OCI-LY7 (cell line): ENCODE data around the gene ZNF436. TPM values are rescaled to one million over a fixed set of nuclear protein-coding genes. Genes with fewer than 3 reads are reported as not detected.

Experiments used
- BruUV-seq: library from RNA; stranded (reverse); fragments of 400-500 nt; replicated peaks from 2 replicates; lab custom pipeline; 2021; lab: Mats Ljungman, UMichigan
- CTCF ChIA-PET: fragments of 300-600 bp; sonication (Branson Sonifier 250); formaldehyde crosslinking; loops from one replicate; lab custom pipeline; 2022; ENCODE audit warnings: antibody characterized with exemption; ENCODE audit not compliant: unreplicated experiment; lab: Charles Lee
- POLR2A ChIA-PET: fragments of 300-600 bp; sonication (Branson Sonifier 250); formaldehyde crosslinking; loops from one replicate; lab custom pipeline; 2022; ENCODE audit warnings: antibody characterized with exemption; lab: Charles Lee
- DNase-seq: peaks from one replicate; pipeline ENCODE4 v3.0.0-alpha.2; 2015; ENCODE audit warnings: low spot score
- H2AFZ ChIP-seq: fragments of 200-600 bp; sonication (generic), shearing (Covaris generic); 2 replicates; pipeline ENCODE4 v1.6.1; 2014; ENCODE audit warnings: mild to moderate bottlenecking, antibody characterized with exemption, low read length, moderate library complexity
- H3K27ac ChIP-seq: fragments of 200-600 bp; sonication (generic); 2 replicates; pipeline ENCODE4 v1.5.1; 2014; ENCODE audit warnings: mixed run types, low read depth, mild to moderate bottlenecking, moderate library complexity, low read length, inconsistent platforms; ENCODE audit not compliant: poor library complexity, severe bottlenecking
- H3K36me3 ChIP-seq: fragments of 200-600 bp; sonication (generic); 2 replicates; pipeline ENCODE4 v1.6.1; 2014; ENCODE audit warnings: mild to moderate bottlenecking, antibody characterized with exemption, low read length, moderate library complexity, mixed read lengths; ENCODE audit not compliant: insufficient read depth
- H3K4me1 ChIP-seq: fragments of 200-600 bp; sonication (generic); 2 replicates; pipeline ENCODE4 v1.5.1; 2014; ENCODE audit warnings: mild to moderate bottlenecking, low read length; ENCODE audit not compliant: insufficient read depth, poor library complexity, severe bottlenecking
- H3K4me2 ChIP-seq: fragments of 200-600 bp; sonication (generic); 2 replicates; pipeline ENCODE4 v1.6.1; 2014; ENCODE audit warnings: mild to moderate bottlenecking, low read length
- H3K4me3 ChIP-seq: fragments of 200-600 bp; sonication (generic); 2 replicates; pipeline ENCODE4 v1.5.1; 2014; ENCODE audit warnings: mild to moderate bottlenecking, low read depth, low read length; ENCODE audit not compliant: poor library complexity, severe bottlenecking
- H3K79me2 ChIP-seq: fragments of 200-600 bp; sonication (generic); 2 replicates; pipeline ENCODE4 v1.6.1; 2016; ENCODE audit warnings: low read depth, mild to moderate bottlenecking, low read length, moderate library complexity, mixed read lengths; ENCODE audit not compliant: insufficient read depth
- H3K9me2 ChIP-seq: fragments of 200-600 bp; sonication (generic); 2 replicates; pipeline ENCODE4 v1.6.1; 2016; ENCODE audit warnings: mild to moderate bottlenecking, low read length, mixed read lengths; ENCODE audit not compliant: insufficient read depth
- H3K9me3 ChIP-seq: fragments of 200-600 bp; sonication (generic); 2 replicates; pipeline ENCODE4 v1.6.1; 2014; ENCODE audit warnings: mild to moderate bottlenecking, mixed run types, low read length, mixed read lengths
- H4K20me1 ChIP-seq: fragments of 200-600 bp; sonication (generic); 2 replicates; pipeline ENCODE4 v1.6.1; 2014; ENCODE audit warnings: mild to moderate bottlenecking, antibody characterized with exemption, low read length, moderate library complexity, mixed read lengths; ENCODE audit not compliant: insufficient read depth
- CTCF ChIP-seq: fragments of 200-600 bp; sonication (generic); conservative IDR thresholded peaks from 2 replicates; pipeline ENCODE4 v1.5.1; 2014; ENCODE audit warnings: mild to moderate bottlenecking, antibody characterized with exemption, low read length, moderate library complexity, mixed read lengths
- EZH2phosphoT487 ChIP-seq: fragments of 200-600 bp; sonication (generic); IDR thresholded peaks from 2 replicates; pipeline ENCODE4 v1.6.1; 2018; ENCODE audit warnings: low read depth, borderline replicate concordance, mild to moderate bottlenecking, mixed run types, antibody characterized with exemption, low read length, moderate library complexity, mixed read lengths
- intact Hi-C: fragments of 100-400 bp; cut with micrococcal nuclease; formaldehyde crosslinking; loops from one replicate; pipeline ENCODE4 v1.10.0; 2022; ENCODE audit not compliant: unreplicated experiment
- total RNA-seq, 2 experiments: library from RNA; depleted of rRNA in 1 of 2; stranded (reverse); fragments of >200 nt in 1 of 2; shearing (Covaris generic) in 1 of 2; gene quantifications; 2 replicates each; pipeline ENCODE4 v1.2.3, GENCODE V29; 2014 to 2022

Gene ZNF436
- total RNA-seq, 2 experiments from 2014 or later: 5.0 to 7.6 TPM

- no TSS peak for BruUV-seq
Measured at GRCh38 chr1:23385119-23385621, 15.5 kb upstream of the ZNF436 start.

GRCh38 chr1:23384312-23385058 lies 14.8 kb upstream of the ZNF436 start:
- Histone ChIP-seq H3K9me3 (no peaks in the 10 kb centered on the region), H3K4me2 (no peak overlapping the region), H2AFZ (no peak overlapping the region), H4K20me1 (no peaks in the 10 kb centered on the region), H3K4me3 (no peak overlapping the region), H3K27ac (no peak overlapping the region), H3K36me3 (no peaks in the 10 kb centered on the region), H3K79me2 (no peaks in the 10 kb centered on the region), H3K4me1 (peaks cover 4% of the 10 kb centered on the region), H3K9me2 (no peaks in the 10 kb centered on the region)
- intact Hi-C loops: no loop called here
- CTCF ChIA-PET: no interaction called here
- no peak for DNase-seq
- POLR2A ChIA-PET: interaction anchor here (0.7 kb wide), 2 partner anchors 30 to 117 kb away, joined by 4 to 5 read pairs; no protein-coding TSS in a partner anchor
- no peak for TF ChIP-seq CTCF
- TF ChIP-seq EZH2phosphoT487: no peak
- BruUV-seq: no TSS peak

More at GRCh38 chr1:23385119-23385621, 15.5 kb upstream of the ZNF436 start:
- H3K36me3 ChIP-seq: no peaks in the 10 kb centered on the region
- no peaks in the 10 kb centered on the region for H4K20me1 ChIP-seq
- ChIA-PET POLR2A (interaction anchor here (0.7 kb wide), 2 partner anchors 31 to 116 kb away, joined by 4 to 5 read pairs; no protein-coding TSS in a partner anchor), CTCF (no interaction called here)
- H2AFZ ChIP-seq: no peak overlapping the region
- TF ChIP-seq EZH2phosphoT487 (no peak), CTCF (no peak)
- H3K4me2 ChIP-seq: no peak overlapping the region
- H3K4me1 ChIP-seq: peaks cover 4% of the 10 kb centered on the region
- no peaks in the 10 kb centered on the region for H3K79me2 ChIP-seq
- no peak for DNase-seq
- H3K9me3 ChIP-seq: no peaks in the 10 kb centered on the region
- intact Hi-C loops: no loop called here
- no peaks in the 10 kb centered on the region for H3K9me2 ChIP-seq
- H3K27ac ChIP-seq: no peak overlapping the region
- H3K4me3 ChIP-seq: no peak overlapping the region
